ENCODE results near the gene OOSP4B.
"Not testable (repeated sequence)": the region's sequence is repeated elsewhere in the genome, so short reads cannot be mapped to it uniquely, and the experiment has no call there.

OOSP4B gene

GRCh38 chr11:60059521-60060240 lies 42.7 kb downstream of the OOSP4B start:
- DNase-seq (ENCODE audit: low read depth in 4 of 4, low spot score in 1 of 4), result no peak

- no peak for DNase-seq (ENCODE audit: low read depth in 4 of 4, low spot score in 1 of 4)
These were observed 47.1 kb downstream of the OOSP4B start for GRCh38 chr11:60064111-60064510.

GRCh38 chr11:60065801-60066200 lies 48.8 kb downstream of the OOSP4B start:
- DNase-seq (ENCODE audit: low read depth in 4 of 4, low spot score in 1 of 4), result no peak

GRCh38 chr11:60069450-60069849 lies 52.5 kb downstream of the OOSP4B start:
- DNase-seq (ENCODE audit: low read depth in 4 of 4, low spot score in 1 of 4), result no peak

- not testable (repeated sequence) for DNase-seq (ENCODE audit: low read depth in 4 of 4, low spot score in 1 of 4)
These were observed 54.7 kb downstream of the OOSP4B start for GRCh38 chr11:60071644-60072043.

GRCh38 chr11:60077216-60077817 lies 60.3 kb downstream of the OOSP4B start:
- no peak for DNase-seq (ENCODE audit: low read depth in 4 of 4, low spot score in 1 of 4)

- no peak for DNase-seq (ENCODE audit: low read depth in 4 of 4, low spot score in 1 of 4)
These were observed 61.0 kb downstream of the OOSP4B start for GRCh38 chr11:60077981-60078380.

- no peak for DNase-seq (ENCODE audit: low read depth in 4 of 4, low spot score in 1 of 4)
These were observed 61.8 kb downstream of the OOSP4B start for GRCh38 chr11:60078745-60079144.

GRCh38 chr11:60080535-60080934 lies 63.6 kb downstream of the OOSP4B start:
- no peak for DNase-seq (ENCODE audit: low read depth in 4 of 4, low spot score in 1 of 4)
